Panc1 (cell line): ENCODE results near the gene SCAMP3. TPM values are rescaled to one million over a fixed set of nuclear protein-coding genes. Genes with fewer than 3 reads are reported as not detected.

ENCODE experiments used
- ATAC-seq: fragments of 200-7000 bp; cut with Tn5 transposase; 2 replicates; pipeline ENCODE4 v1.9.1; 2020; ENCODE audit warnings: mild to moderate bottlenecking, moderate library complexity
- BruUV-seq: library from RNA; stranded (reverse); fragments of 400-500 nt; replicated peaks from 2 replicates; lab custom pipeline; 2021; lab: Mats Ljungman, UMichigan
- CTCF ChIA-PET: fragments of 300-600 bp; sonication (Branson Sonifier 250); formaldehyde crosslinking; loops from one replicate; lab custom pipeline; 2022; ENCODE audit warnings: antibody characterized with exemption; lab: Charles Lee
- POLR2A ChIA-PET: fragments of 300-600 bp; sonication (Branson Sonifier 250); formaldehyde crosslinking; loops from one replicate; lab custom pipeline; 2022; ENCODE audit warnings: antibody characterized with exemption; lab: Charles Lee
- DNase-seq: peaks from one replicate; pipeline ENCODE4 v3.0.0-alpha.2; 2010; ENCODE audit warnings: low read depth, low spot score
- H3K27ac ChIP-seq: 2 replicates; pipeline ENCODE4 v1.5.1; 2011; ENCODE audit warnings: mild to moderate bottlenecking, low read length, inconsistent platforms
- H3K27me3 ChIP-seq: fragments of 200-500 bp; sonication (Bioruptor generic); 2 replicates; pipeline ENCODE4 v1.6.0; 2014; ENCODE audit warnings: low read length, inconsistent platforms; ENCODE audit not compliant: control insufficient read depth, insufficient read depth
- H3K36me3 ChIP-seq: fragments of 200-500 bp; sonication (Bioruptor generic); 2 replicates; pipeline ENCODE4 v1.5.1; 2014; ENCODE audit warnings: inconsistent platforms, mild to moderate bottlenecking, low read length, moderate library complexity; ENCODE audit not compliant: control insufficient read depth, insufficient read depth
- H3K4me1 ChIP-seq: 2 replicates; pipeline ENCODE4 v1.5.1; 2011; ENCODE audit warnings: inconsistent platforms, mild to moderate bottlenecking, low read length, moderate library complexity; ENCODE audit not compliant: control insufficient read depth, insufficient read depth
- H3K4me3 ChIP-seq, 2 experiments: 2 replicates each; pipeline ENCODE4 v1.5.1; 2011 to 2012; ENCODE audit warnings: low read depth in 2 of 2, low read length in 2 of 2, mild to moderate bottlenecking in 2 of 2, inconsistent platforms in 1 of 2, moderate library complexity in 1 of 2
- H3K9me3 ChIP-seq: fragments of 200-500 bp; sonication (Bioruptor generic); 2 replicates; pipeline ENCODE4 v1.5.1; 2014; ENCODE audit warnings: low read depth, mild to moderate bottlenecking, inconsistent platforms, low read length, moderate library complexity; ENCODE audit not compliant: control insufficient read depth, insufficient read depth
- CTCF ChIP-seq: fragments of 450-650 bp; IDR thresholded peaks from 2 replicates; pipeline ENCODE4 v1.5.1; 2017; ENCODE audit warnings: mild to moderate bottlenecking
- POLR2AphosphoS5 ChIP-seq: IDR thresholded peaks from 2 replicates; pipeline ENCODE4 v1.6.1; 2012; ENCODE audit warnings: mild to moderate bottlenecking, low read depth, low read length, moderate library complexity
- REST ChIP-seq, 2 experiments: IDR thresholded peaks; 2 replicates each; pipeline ENCODE4 v1.6.1; 2011 to 2012; ENCODE audit warnings: low read depth in 2 of 2, control low read depth in 1 of 2, low read length in 1 of 2, mild to moderate bottlenecking in 1 of 2, moderate library complexity in 1 of 2; ENCODE audit not compliant: insufficient read depth in 1 of 2
- SIN3A ChIP-seq: IDR thresholded peaks from 2 replicates; pipeline ENCODE4 v1.6.1; 2012; ENCODE audit warnings: low read depth, mild to moderate bottlenecking, low read length, moderate library complexity, borderline replicate concordance; ENCODE audit not compliant: insufficient read depth
- TCF7L2 ChIP-seq: IDR thresholded peaks from 2 replicates; pipeline ENCODE4 v1.6.1; 2011; ENCODE audit warnings: mild to moderate bottlenecking, low read depth, low read length, inconsistent platforms
- in situ Hi-C: cut with HindIII; loops from 2 replicates; pipeline ENCODE4 v1.10.0; 2016; ENCODE audit warnings: low sequenced_read_pairs, low pct_unique_long_range_greater_than_20kb
- intact Hi-C: fragments of 100-400 bp; cut with micrococcal nuclease; formaldehyde crosslinking; loops from one replicate; pipeline ENCODE4 v1.10.0; 2022; ENCODE audit not compliant: unreplicated experiment
- total RNA-seq: library from RNA; stranded (reverse); gene quantifications from one replicate; pipeline ENCODE4 v1.2.1, GENCODE V29; 2021; ENCODE audit not compliant: unreplicated experiment

SCAMP3 gene
- total RNA-seq, 1 experiment from 2014 or later, result 200 TPM

GRCh38 chr1:155286544-155286943, 24.4 kb upstream of the SCAMP3 start:
- intact Hi-C loops, result no loop called here
- no peak for DNase-seq
- H3K9me3 ChIP-seq, result no peaks in the 10 kb centered on the region
- BruUV-seq, result no TSS peak
- in situ Hi-C loops, result no loop called here
- TF ChIP-seq CTCF, result no peak
- TF ChIP-seq SIN3A, result no peak
- TF ChIP-seq TCF7L2, result no peak
- TF ChIP-seq POLR2AphosphoS5, result no peak
- TF ChIP-seq REST (IDR thresholded peaks at IDR 0.05; ENCODE audit: insufficient read depth in 1 of 2, low read depth in 2 of 2, low read length in 1 of 2), result no peak
- no peaks in the 10 kb centered on the region for H3K27me3 ChIP-seq
- no peaks in the 10 kb centered on the region for H3K4me1 ChIP-seq
- H3K4me3 ChIP-seq, result no peak overlapping the region
- no peak for ATAC-seq
- ChIA-PET CTCF (no interaction called here), POLR2A (interaction anchor here (0.7 kb wide), 1 partner anchor 11 kb away, joined by 3 read pairs; no protein-coding TSS in a partner anchor)
- H3K27ac ChIP-seq, result no peak overlapping the region
- no peaks in the 10 kb centered on the region for H3K36me3 ChIP-seq

- ChIA-PET POLR2A (no interaction called here), CTCF (no interaction called here)
- no peak overlapping the region for H3K4me3 ChIP-seq
Measured at GRCh38 chr1:155285631-155286044, 23.5 kb upstream of the SCAMP3 start.

More at GRCh38 chr1:155285631-155286044, 23.5 kb upstream of the SCAMP3 start:
- no peaks in the 10 kb centered on the region for H3K4me1 ChIP-seq
- no peaks in the 10 kb centered on the region for H3K9me3 ChIP-seq
- no peaks in the 10 kb centered on the region for H3K27me3 ChIP-seq
- ATAC-seq, result no peak
- no peak overlapping the region for H3K27ac ChIP-seq
- BruUV-seq, result no TSS peak
- intact Hi-C loops, result no loop called here
- no peak for DNase-seq
- no peaks in the 10 kb centered on the region for H3K36me3 ChIP-seq
- in situ Hi-C loops, result no loop called here
- no peak for TF ChIP-seq TCF7L2
- no peak for TF ChIP-seq POLR2AphosphoS5
- no peak for TF ChIP-seq CTCF
- no peak for TF ChIP-seq REST (IDR thresholded peaks at IDR 0.05; ENCODE audit: insufficient read depth in 1 of 2, low read depth in 2 of 2, low read length in 1 of 2)
- TF ChIP-seq SIN3A, result no peak
